H1 (cell line): ENCODE data around the gene SMARCA4. TPM values are rescaled to one million over a fixed set of nuclear protein-coding genes. Genes with fewer than 3 reads are reported as not detected.

ENCODE experiments used
- CTCF ChIA-PET: fragments of 300-600 bp; sonication (Branson Sonifier 250); formaldehyde crosslinking; loops from one replicate; lab custom pipeline; 2021; ENCODE audit not compliant: partially characterized antibody; lab: Charles Lee
- POLR2A ChIA-PET: fragments of 300-600 bp; sonication (Branson Sonifier 250); formaldehyde crosslinking; loops from one replicate; lab custom pipeline; 2021; ENCODE audit warnings: inconsistent platforms; ENCODE audit not compliant: partially characterized antibody; lab: Charles Lee
- DNase-seq, 2 experiments: peaks; one replicate each; pipeline versions ENCODE4 v3.0.0 to v3.0.0-alpha.2; 2010 to 2022; ENCODE audit warnings: low spot score in 2 of 2, low read depth in 1 of 2, mixed read lengths in 1 of 2
- FAIRE-seq: peaks from 2 replicates; lab custom pipeline; 2011; peaks lifted over from hg19 to GRCh38; lab: Jason Lieb, UNC
- H2AFZ ChIP-seq: 2 replicates; pipeline ENCODE4 v1.8.1; 2012; ENCODE audit warnings: low read length, inconsistent platforms
- H2AK5ac ChIP-seq: 2 replicates; pipeline ENCODE4 v1.6.1; 2013; ENCODE audit warnings: low read depth, low read length
- H2BK120ac ChIP-seq: replicated peaks from 2 replicates; pipeline ENCODE3; 2013; ENCODE audit warnings: low read depth, low read length, inconsistent platforms
- H2BK12ac ChIP-seq: 2 replicates; pipeline ENCODE4 v1.6.1; 2013; ENCODE audit warnings: low read depth, low read length
- H2BK15ac ChIP-seq: 2 replicates; pipeline ENCODE4 v1.6.1; 2013; ENCODE audit warnings: low read length
- H2BK20ac ChIP-seq: 2 replicates; pipeline ENCODE4 v1.6.1; 2013; ENCODE audit warnings: low read length
- H2BK5ac ChIP-seq: 2 replicates; pipeline ENCODE4 v1.6.1; 2013; ENCODE audit warnings: low read depth, low read length
- H3K14ac ChIP-seq: 2 replicates; pipeline ENCODE4 v1.6.1; 2013; ENCODE audit warnings: inconsistent platforms; ENCODE audit not compliant: insufficient read length
- H3K18ac ChIP-seq: 2 replicates; pipeline ENCODE4 v1.6.1; 2013; ENCODE audit warnings: low read length; ENCODE audit errors: extremely low read depth
- H3K23ac ChIP-seq: 2 replicates; pipeline ENCODE4 v1.6.1; 2013; ENCODE audit warnings: inconsistent platforms; ENCODE audit not compliant: insufficient read length
- H3K23me2 ChIP-seq: 2 replicates; pipeline ENCODE4 v1.6.1; 2013; ENCODE audit warnings: low read depth, low read length
- H3K27ac ChIP-seq: 2 replicates; pipeline ENCODE4 v1.6.1; 2011; ENCODE audit warnings: low read depth, low read length, inconsistent platforms
- H3K27me3 ChIP-seq, 4 experiments: replicated peaks in 1 of 4; 1 replicate in 1 of 4; 2 replicates in 3 of 4; pipeline versions ENCODE4 v1.6.1 to v1.8.1; 2011 to 2013; ENCODE audit warnings: low read length in 3 of 4, mild to moderate bottlenecking in 3 of 4, inconsistent platforms in 2 of 4, mixed read lengths in 2 of 4, moderate library complexity in 1 of 4; ENCODE audit not compliant: control insufficient read depth in 3 of 4, insufficient read depth in 3 of 4; ENCODE audit errors: extremely low read depth in 1 of 4
- H3K36me3 ChIP-seq, 4 experiments: 2 replicates each; pipeline versions ENCODE4 v1.6.1 to v1.8.1; 2011 to 2013; ENCODE audit warnings: mild to moderate bottlenecking in 4 of 4, low read length in 3 of 4, moderate library complexity in 2 of 4, control low read depth in 1 of 4, inconsistent platforms in 1 of 4; ENCODE audit not compliant: insufficient read depth in 4 of 4, control insufficient read depth in 2 of 4
- H3K4ac ChIP-seq: replicated peaks from 2 replicates; pipeline ENCODE3; 2013; ENCODE audit warnings: low read length, low read depth, mixed read lengths, inconsistent platforms; ENCODE audit not compliant: insufficient read length
- H3K4me1 ChIP-seq, 4 experiments: replicated peaks in 1 of 4; 1 replicate in 1 of 4; 2 replicates in 3 of 4; pipeline versions ENCODE4 v1.6.1 to v1.8.1; 2011 to 2013; ENCODE audit warnings: low read length in 3 of 4, inconsistent platforms in 2 of 4, mixed read lengths in 1 of 4; ENCODE audit not compliant: insufficient read depth in 4 of 4, control insufficient read depth in 3 of 4
- H3K4me2 ChIP-seq, 2 experiments: 2 replicates each; pipeline versions ENCODE4 v1.6.1 to v1.8.1; 2011 to 2013; ENCODE audit warnings: low read depth in 2 of 2, low read length in 2 of 2, control low read depth in 1 of 2, inconsistent platforms in 1 of 2, mild to moderate bottlenecking in 1 of 2; ENCODE audit not compliant: insufficient read depth in 1 of 2
- H3K4me3 ChIP-seq, 4 experiments: fragments of 200-600, 300-600 bp in 1 of 4; sonication (generic), shearing (Covaris generic), sonication (Bioruptor Twin) in 1 of 4; 2 replicates each; pipeline versions ENCODE4 v1.5.1 to v1.8.1; 2011 to 2016; ENCODE audit warnings: low read length in 4 of 4, low read depth in 3 of 4, control low read depth in 2 of 4, inconsistent platforms in 2 of 4, mild to moderate bottlenecking in 2 of 4, mixed read lengths in 1 of 4, moderate library complexity in 1 of 4; ENCODE audit not compliant: insufficient read depth in 2 of 4; ENCODE audit errors: extremely low read depth in 1 of 4
- H3K56ac ChIP-seq: replicated peaks from 2 replicates; pipeline ENCODE3; 2013; ENCODE audit warnings: low read depth, mild to moderate bottlenecking, mixed read lengths, low read length, inconsistent platforms; ENCODE audit not compliant: insufficient read length
- H3K79me1 ChIP-seq: 2 replicates; pipeline ENCODE4 v1.6.1; 2013; ENCODE audit warnings: low read depth, low read length, control low read depth
- H3K79me2 ChIP-seq, 2 experiments: 2 replicates each; pipeline versions ENCODE4 v1.6.1 to v1.8.1; 2012 to 2013; ENCODE audit warnings: low read length in 2 of 2, mild to moderate bottlenecking in 2 of 2, inconsistent platforms in 1 of 2; ENCODE audit not compliant: insufficient read depth in 2 of 2, control insufficient read depth in 1 of 2
- H3K9ac ChIP-seq, 4 experiments: replicated peaks in 1 of 4; 1 replicate in 1 of 4; 2 replicates in 3 of 4; pipeline versions ENCODE4 v1.6.1 to v1.8.1; 2011 to 2013; ENCODE audit warnings: low read depth in 3 of 4, low read length in 3 of 4, control low read depth in 2 of 4, mild to moderate bottlenecking in 2 of 4, moderate library complexity in 2 of 4, inconsistent platforms in 1 of 4; ENCODE audit errors: extremely low read depth in 1 of 4
- H3K9me3 ChIP-seq, 2 experiments: 2 replicates each; pipeline versions ENCODE4 v1.6.1 to v1.8.1; 2012 to 2013; ENCODE audit warnings: mild to moderate bottlenecking in 2 of 2, moderate library complexity in 2 of 2, control low read depth in 1 of 2, inconsistent platforms in 1 of 2, low read depth in 1 of 2, low read length in 1 of 2, mixed read lengths in 1 of 2; ENCODE audit not compliant: insufficient read depth in 2 of 2
- H4K20me1 ChIP-seq, 2 experiments: replicated peaks in 1 of 2; 2 replicates each; pipeline versions ENCODE3 to v1.8.1; 2011 to 2013; ENCODE audit warnings: inconsistent platforms in 2 of 2, low read length in 2 of 2, mild to moderate bottlenecking in 1 of 2; ENCODE audit not compliant: insufficient read depth in 2 of 2, control insufficient read depth in 1 of 2
- H4K5ac ChIP-seq: 2 replicates; pipeline ENCODE4 v1.6.1; 2013; ENCODE audit warnings: low read length, low read depth, mixed read lengths, inconsistent platforms; ENCODE audit not compliant: insufficient read length
- H4K8ac ChIP-seq: 2 replicates; pipeline ENCODE4 v1.8.0; 2013; ENCODE audit warnings: mild to moderate bottlenecking, moderate library complexity, low read length, inconsistent platforms; ENCODE audit not compliant: insufficient read depth; ENCODE audit errors: extremely low read depth
- H4K91ac ChIP-seq: replicated peaks from 2 replicates; pipeline ENCODE3; 2013; ENCODE audit warnings: low read length, mixed read lengths, inconsistent platforms; ENCODE audit not compliant: insufficient read length
- POLR2AphosphoS5 ChIP-seq: IDR thresholded peaks from 2 replicates; pipeline ENCODE4 v1.6.1; 2011; ENCODE audit warnings: low read depth, low read length
- SP2 ChIP-seq: IDR thresholded peaks from 2 replicates; pipeline ENCODE4 v1.6.1; 2012; ENCODE audit warnings: mild to moderate bottlenecking, low read length, inconsistent platforms
- WGBS, 2 experiments: shearing (Covaris generic) in 1 of 2; methylation state at CpG; one replicate each; pipeline versions ENCODE4 v1.1.6 to v1.1.7; 2013 to 2015; ENCODE audit warnings: low lambda C conversion rate in 2 of 2, mixed read lengths in 2 of 2, inconsistent platforms in 1 of 2, low coverage in 1 of 2, missing lambda C conversion rate in 1 of 2; ENCODE audit not compliant: insufficient replicate concordance in 2 of 2, insufficient coverage in 1 of 2, insufficient read length in 1 of 2; ENCODE audit errors: extremely low coverage in 1 of 2, missing lambda C conversion rate in 1 of 2; 5-methylcytosine and 5-hydroxymethylcytosine counted together
- polyA plus RNA-seq, 7 experiments: library from polyadenylated mRNA; depleted of rRNA in 3 of 7; stranded (reverse) in 5 of 7; unstranded in 2 of 7; fragments of >200 nt in 5 of 7; fragments of 200-250 nt in 2 of 7; gene quantifications; 1 replicate in 5 of 7; 2 replicates in 1 of 7; 4 replicates in 1 of 7; pipeline versions ENCODE4 v1.2.1 to v1.2.3, GENCODE V29; 2011 to 2013; ENCODE audit warnings: missing spikeins in 2 of 7, mixed read lengths in 2 of 7
- total RNA-seq: library from RNA; stranded (reverse); fragmentation: NEBNext Ultra II Directional; extraction: Animal tissue kit (Norgen Biotek cat#: 25700); gene quantifications from 2 replicates; pipeline ENCODE4 v1.2.1, GENCODE V29; 2021

The SMARCA4 gene
- total and polyA plus RNA-seq, 2 of the 8 experiments (the other 6 are each of a cell fraction or from before 2014, with no cell fraction given) = 86.4 to 263 TPM

- Histone ChIP-seq H2AFZ (no peak overlapping the region), H4K8ac (peak overlapping the region; percentile 51), H4K20me1 (peaks cover 3 to 13% of the 10 kb centered on the region in 2 experiments), H3K4ac (no peak overlapping the region), H3K23me2 (no peaks in the 10 kb centered on the region), H3K4me3 (no peak overlapping the region), H2AK5ac (no peak overlapping the region), H3K4me1 (no peaks in the 10 kb centered on the region), H3K9me3 (no peaks in the 10 kb centered on the region), H3K18ac (no peak overlapping the region), H2BK15ac (no peak overlapping the region), H3K27ac (no peak overlapping the region), H2BK120ac (no peak overlapping the region), H2BK12ac (no peak overlapping the region), H2BK5ac (no peak overlapping the region), H3K79me1 (no peaks in the 10 kb centered on the region; the same call in 1 of the 2 replicates), H3K9ac (no peak overlapping the region), H3K79me2 (no peaks in the 10 kb centered on the region), H3K56ac (no peak overlapping the region), H3K36me3 (peaks cover 5 to 51% (median 28%) of the 10 kb centered on the region in 4 experiments; a peak in 7 of 8 replicates), H4K5ac (no peak overlapping the region), H3K23ac (no peak overlapping the region), H3K4me2 (no peak overlapping the region), H4K91ac (no peak overlapping the region), H2BK20ac (no peak overlapping the region), H3K27me3 (no peaks in the 10 kb centered on the region), H3K14ac (no peak overlapping the region)
- DNase-seq (no peak), FAIRE-seq (no peak)
- ChIA-PET CTCF (no interaction called here), POLR2A (interaction anchor here (1.0 kb wide), 1 partner anchor 22 kb away, joined by 3 read pairs; no protein-coding TSS in a partner anchor)
- TF ChIP-seq POLR2AphosphoS5 = peak; percentile 30; the same call in 1 of the 2 replicates
- TF ChIP-seq SP2 = no peak
- 93% methylated on average over 9 of the region's 10 CpGs; no CpG with 5 or more reads in 1 of the 2 experiments for WGBS, 2 experiments
These were observed 40.6 kb upstream of the SMARCA4 start for GRCh38 chr19:10920288-10920655.
